Stimulated activated naive B cell treated with anti-CD40 and anti-IgM and Interleukin-4, amounts not matched to agents 10 μg/mL and 1 μg/mL and 100 μg/mL, for 72 hours (primary cell): Measurements from ENCODE around the gene RAB3IL1.

Experiments used
- ATAC-seq, 2 donors: fragments of 150-1000 bp; cut with Tn5 transposase; replicated peaks; 2 replicates each; pipeline ENCODE4 v1.10.0; 2021; ENCODE audit warnings: moderate library complexity in 1 of 2
- DNase-seq: peaks from one replicate; pipeline ENCODE4 v3.0.0; 2021
- H3K27ac Mint-ChIP-seq: one replicate; pipeline ENCODE4 v1.8.0; 2022; ENCODE audit warnings: mild to moderate bottlenecking, mixed read lengths
- H3K27me3 Mint-ChIP-seq, 2 donors: one replicate each; pipeline ENCODE4 v1.8.0; 2022; ENCODE audit warnings: mixed read lengths in 2 of 2
- H3K36me3 Mint-ChIP-seq, 2 donors: one replicate each; pipeline ENCODE4 v1.8.0; 2022; ENCODE audit warnings: mixed read lengths in 2 of 2, mild to moderate bottlenecking in 1 of 2
- H3K4me1 Mint-ChIP-seq, 2 donors: one replicate each; pipeline ENCODE4 v1.8.0; 2022; ENCODE audit warnings: mixed read lengths in 2 of 2, mild to moderate bottlenecking in 1 of 2
- H3K4me3 Mint-ChIP-seq, 2 donors: one replicate each; pipeline ENCODE4 v1.8.0; 2022; ENCODE audit warnings: mild to moderate bottlenecking in 2 of 2, mixed read lengths in 2 of 2, moderate library complexity in 1 of 2
- H3K9me3 Mint-ChIP-seq, 2 donors: one replicate each; pipeline ENCODE4 v1.8.0; 2022; ENCODE audit warnings: mixed read lengths in 2 of 2, mild to moderate bottlenecking in 1 of 2

RAB3IL1 gene

DNA sequence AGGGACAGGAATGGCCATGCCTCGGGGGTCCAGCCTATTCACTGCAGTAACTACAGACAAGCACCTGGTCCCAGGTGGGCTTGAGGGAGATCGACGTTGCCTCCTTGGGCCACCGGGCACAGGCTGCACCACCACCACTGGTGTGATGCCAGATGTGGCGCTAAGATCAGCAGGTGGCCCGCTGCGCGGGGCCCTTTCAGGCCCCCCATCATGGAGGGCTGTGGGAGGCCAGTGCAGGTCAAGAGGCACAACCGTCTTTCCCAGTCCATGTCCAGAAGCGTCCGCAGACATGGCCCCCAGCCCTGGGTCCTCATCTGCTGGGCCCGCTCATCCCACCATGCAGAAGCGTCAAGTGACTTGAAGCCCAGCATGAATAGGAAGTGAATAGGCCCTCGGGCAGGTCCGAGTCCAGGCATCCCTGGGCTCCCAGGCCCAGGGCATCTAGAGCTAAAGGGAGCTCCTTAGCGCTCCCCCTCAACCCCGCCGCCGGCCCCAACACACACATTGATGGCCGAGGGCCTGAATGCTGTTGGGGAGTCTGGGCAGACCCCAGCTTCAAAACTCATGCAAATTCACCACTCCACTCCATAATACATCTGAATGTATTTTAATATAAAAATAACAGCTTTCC is 44.3 kb downstream of the RAB3IL1 start:
- H3K4me1 Mint-ChIP-seq, result peaks cover 27 to 40% of the 10 kb centered on the region in 2 donors
- ATAC-seq, result no peak
- H3K4me3 Mint-ChIP-seq, result no peak overlapping the region
- no peak overlapping the region for H3K27ac Mint-ChIP-seq
- peaks cover 16 to 19% of the 10 kb centered on the region in 2 donors for H3K36me3 Mint-ChIP-seq
- no peaks in the 10 kb centered on the region for H3K27me3 Mint-ChIP-seq
- DNase-seq, result no peak
- no peaks in the 10 kb centered on the region for H3K9me3 Mint-ChIP-seq

DNA sequence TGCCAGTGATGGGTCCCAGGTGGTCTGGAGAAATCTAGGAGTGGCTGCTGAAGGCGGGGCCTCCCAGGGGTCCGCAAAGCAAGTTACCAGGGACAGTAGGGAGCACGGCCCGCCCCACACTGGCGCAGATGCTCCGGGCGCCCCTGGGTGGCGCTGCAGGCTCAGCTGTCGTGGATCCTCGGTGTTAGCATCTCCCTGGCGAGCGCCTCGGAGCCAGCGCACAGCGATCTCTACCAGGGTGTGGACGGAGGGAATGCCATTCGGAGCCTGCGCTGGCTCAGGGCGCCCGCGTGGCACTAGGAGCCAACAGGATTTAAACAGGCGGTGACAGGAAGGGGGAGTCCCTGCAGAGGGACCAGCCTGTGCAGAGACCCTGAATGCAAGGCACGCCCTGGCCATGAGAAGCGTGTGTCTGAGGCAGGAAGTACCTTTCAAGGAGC is 46.2 kb downstream of the RAB3IL1 start:
- DNase-seq (peak; percentile 67), ATAC-seq (peak; percentile 90 to 94)
- H3K4me3 Mint-ChIP-seq, result peak overlapping the region; percentile 69 to 73
- no peaks in the 10 kb centered on the region for H3K27me3 Mint-ChIP-seq
- H3K9me3 Mint-ChIP-seq, result no peaks in the 10 kb centered on the region
- H3K27ac Mint-ChIP-seq, result peak overlapping the region; percentile 28
- peaks cover 19 to 29% of the 10 kb centered on the region in 2 donors for H3K4me1 Mint-ChIP-seq
- peaks cover 10 to 16% of the 10 kb centered on the region in 2 donors for H3K36me3 Mint-ChIP-seq

DNA sequence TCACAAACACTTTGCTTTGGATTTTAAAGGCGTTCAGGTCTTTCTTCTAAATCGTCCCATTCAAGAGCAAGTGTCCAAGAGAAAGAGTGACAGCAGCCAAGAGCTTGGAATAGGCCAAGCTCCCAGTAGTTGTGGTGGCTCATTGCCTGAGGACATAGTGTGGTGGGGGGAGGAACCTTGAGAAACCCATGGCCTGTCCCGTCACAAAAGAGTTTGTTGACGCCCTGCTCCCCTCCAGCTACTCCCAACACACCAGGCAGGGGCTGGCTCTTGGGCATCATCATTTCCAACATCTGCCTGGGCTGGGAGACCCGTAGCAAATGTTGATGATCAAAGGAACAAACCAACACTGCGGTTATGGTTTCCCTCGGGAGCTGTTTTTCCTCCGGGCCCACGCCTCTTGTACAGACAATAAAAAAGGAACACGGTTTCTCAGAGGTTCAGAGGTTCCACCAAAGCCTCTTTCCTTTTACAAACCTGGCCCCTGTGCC is 46.8 kb downstream of the RAB3IL1 start:
- peak; percentile 2 for ATAC-seq
- Mint-ChIP-seq H3K36me3 (peaks cover 15 to 22% of the 10 kb centered on the region in 2 donors), H3K27me3 (no peaks in the 10 kb centered on the region), H3K27ac (peak overlapping the region; percentile 28), H3K4me3 (peak overlapping the region; percentile 69 to 73), H3K9me3 (no peaks in the 10 kb centered on the region), H3K4me1 (peaks cover 19 to 28% of the 10 kb centered on the region in 2 donors)
- DNase-seq, result no peak

DNA sequence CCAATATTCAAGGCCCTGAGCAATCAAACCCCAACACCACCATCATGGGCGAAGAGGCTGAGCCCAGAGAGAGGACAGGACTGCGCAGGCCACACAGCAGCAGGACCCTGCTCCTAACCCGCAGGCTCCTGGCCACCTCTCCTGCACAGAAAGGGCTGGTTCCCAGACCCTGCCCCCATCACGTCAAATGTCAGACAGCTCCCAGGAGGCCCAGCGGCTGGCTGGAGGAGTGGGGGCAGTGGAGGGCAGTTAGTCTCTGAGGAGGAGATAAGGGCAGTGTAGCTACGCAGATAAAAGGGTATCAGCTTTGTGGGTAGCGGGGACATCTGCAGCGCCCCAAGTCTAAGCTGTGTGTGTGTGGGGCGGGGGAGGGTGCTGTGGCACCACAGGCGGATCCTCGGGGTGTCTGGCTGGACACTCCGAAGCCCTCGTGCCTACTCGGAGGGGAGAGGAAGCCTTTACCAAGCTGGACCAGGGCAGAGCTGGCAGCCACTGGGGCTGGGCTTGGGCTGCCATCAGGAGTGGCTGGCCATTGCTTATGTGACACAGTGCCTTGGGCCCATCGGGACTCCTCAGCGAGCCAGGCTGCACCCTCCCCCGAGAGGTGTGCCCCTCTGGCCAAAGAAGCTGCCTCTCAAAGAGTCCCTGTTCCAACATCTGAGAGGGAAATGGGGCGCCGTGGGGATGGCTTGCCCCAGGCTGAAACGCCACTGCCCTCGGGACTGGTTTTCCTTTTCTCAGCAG is 47.5 kb downstream of the RAB3IL1 start:
- H3K9me3 Mint-ChIP-seq, result no peaks in the 10 kb centered on the region
- no peaks in the 10 kb centered on the region for H3K27me3 Mint-ChIP-seq
- DNase-seq (no peak), ATAC-seq (no peak)
- peaks cover 16 to 25% of the 10 kb centered on the region in 2 donors for H3K4me1 Mint-ChIP-seq
- H3K27ac Mint-ChIP-seq, result no peak overlapping the region
- H3K4me3 Mint-ChIP-seq, result no peak overlapping the region
- H3K36me3 Mint-ChIP-seq, result peaks cover 23 to 27% of the 10 kb centered on the region in 2 donors

DNA sequence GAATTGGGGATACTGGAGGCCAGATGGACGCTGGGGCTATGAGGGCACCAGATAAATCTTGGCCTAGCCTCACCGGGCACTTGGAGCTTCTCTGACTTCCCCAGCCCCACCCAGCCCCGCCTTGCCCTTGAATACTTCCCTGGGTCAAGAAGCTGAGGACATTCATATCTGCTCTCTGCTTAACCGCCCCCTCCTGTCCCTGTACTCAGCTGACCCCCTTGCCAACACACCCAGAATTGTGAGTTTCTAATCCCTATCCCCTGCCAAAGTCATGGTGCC is 48.0 kb downstream of the RAB3IL1 start:
- no peaks in the 10 kb centered on the region for H3K9me3 Mint-ChIP-seq
- H3K4me1 Mint-ChIP-seq, result peaks cover 16 to 23% of the 10 kb centered on the region in 2 donors
- no peak overlapping the region for H3K4me3 Mint-ChIP-seq
- no peak for ATAC-seq
- peaks cover 24 to 31% of the 10 kb centered on the region in 2 donors for H3K36me3 Mint-ChIP-seq
- H3K27me3 Mint-ChIP-seq, result no peaks in the 10 kb centered on the region
- DNase-seq, result no peak
- no peak overlapping the region for H3K27ac Mint-ChIP-seq

DNA sequence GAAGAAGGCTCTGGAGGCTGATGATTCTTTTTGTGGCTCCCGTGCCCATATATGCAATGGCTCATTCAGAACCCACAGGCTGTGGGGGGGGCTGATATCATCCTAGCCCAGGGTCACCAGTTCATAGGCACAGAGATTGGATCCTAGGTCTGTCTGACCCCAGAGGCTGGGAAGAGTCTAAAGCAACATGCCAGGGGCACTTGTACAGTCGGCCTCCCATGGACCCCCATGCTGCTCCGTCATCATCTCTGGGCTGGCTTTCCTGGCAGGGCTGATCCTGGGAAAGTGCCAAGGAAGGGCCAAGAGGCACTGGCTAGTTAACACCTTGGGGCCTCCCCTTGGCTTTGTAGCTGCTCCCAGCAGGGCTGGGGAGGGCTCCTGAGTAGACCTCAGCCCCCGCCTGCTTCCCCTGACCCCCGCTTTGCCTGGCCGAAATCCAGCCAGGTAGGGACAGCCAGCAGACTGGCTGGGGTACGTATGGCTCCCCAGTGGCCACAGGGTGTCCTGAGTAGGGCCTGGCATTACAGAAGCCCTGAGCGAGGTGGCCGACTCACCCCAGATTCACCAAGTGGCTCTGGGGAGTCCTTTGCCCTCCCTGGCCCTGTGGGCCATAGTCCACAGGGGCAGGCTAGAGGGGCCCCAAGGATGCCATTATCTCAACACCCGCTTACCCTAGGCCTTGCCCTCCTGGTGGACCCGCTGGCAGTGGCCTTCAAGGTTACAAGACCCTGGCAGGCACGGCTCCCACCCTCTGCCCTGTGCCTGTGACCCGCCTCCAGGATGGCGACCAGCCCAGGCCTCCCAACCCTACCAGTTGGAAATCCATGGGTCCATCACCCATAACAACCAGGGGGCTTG is 48.6 kb downstream of the RAB3IL1 start:
- H3K36me3 Mint-ChIP-seq, result peaks cover 26 to 29% of the 10 kb centered on the region in 2 donors
- H3K27me3 Mint-ChIP-seq, result no peaks in the 10 kb centered on the region
- peak overlapping the region; percentile 76 for H3K27ac Mint-ChIP-seq
- no peaks in the 10 kb centered on the region for H3K9me3 Mint-ChIP-seq
- ATAC-seq, result no peak
- H3K4me1 Mint-ChIP-seq, result peaks cover 13 to 18% of the 10 kb centered on the region in 2 donors
- H3K4me3 Mint-ChIP-seq, result no peak overlapping the region
- no peak for DNase-seq

DNA sequence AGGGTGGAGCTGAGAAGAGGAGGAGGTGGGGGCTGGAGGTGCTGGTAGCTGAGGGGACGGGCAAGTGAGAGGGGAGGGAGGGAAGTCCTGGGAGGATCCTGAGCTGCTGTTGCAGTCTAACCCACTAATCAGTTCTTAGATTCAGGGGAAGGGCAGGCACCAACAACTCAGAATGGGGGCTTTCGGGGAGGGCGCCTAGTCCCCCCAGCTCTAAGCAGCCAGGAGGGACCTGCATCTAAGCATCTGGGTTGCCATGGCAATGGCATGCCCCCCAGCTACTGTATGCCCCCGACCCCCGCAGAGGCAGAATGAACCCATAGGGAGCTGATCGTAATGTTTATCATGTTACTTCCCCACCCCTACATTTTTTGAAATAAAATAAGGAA is 50.4 kb downstream of the RAB3IL1 start:
- DNase-seq (no peak), ATAC-seq (no peak)
- H3K27me3 Mint-ChIP-seq, result no peaks in the 10 kb centered on the region
- H3K4me3 Mint-ChIP-seq, result no peak overlapping the region
- H3K27ac Mint-ChIP-seq, result peak overlapping the region; percentile 20
- H3K36me3 Mint-ChIP-seq, result peaks cover 34 to 44% of the 10 kb centered on the region in 2 donors
- peaks cover 13 to 18% of the 10 kb centered on the region in 2 donors for H3K4me1 Mint-ChIP-seq
- H3K9me3 Mint-ChIP-seq, result no peaks in the 10 kb centered on the region

DNA sequence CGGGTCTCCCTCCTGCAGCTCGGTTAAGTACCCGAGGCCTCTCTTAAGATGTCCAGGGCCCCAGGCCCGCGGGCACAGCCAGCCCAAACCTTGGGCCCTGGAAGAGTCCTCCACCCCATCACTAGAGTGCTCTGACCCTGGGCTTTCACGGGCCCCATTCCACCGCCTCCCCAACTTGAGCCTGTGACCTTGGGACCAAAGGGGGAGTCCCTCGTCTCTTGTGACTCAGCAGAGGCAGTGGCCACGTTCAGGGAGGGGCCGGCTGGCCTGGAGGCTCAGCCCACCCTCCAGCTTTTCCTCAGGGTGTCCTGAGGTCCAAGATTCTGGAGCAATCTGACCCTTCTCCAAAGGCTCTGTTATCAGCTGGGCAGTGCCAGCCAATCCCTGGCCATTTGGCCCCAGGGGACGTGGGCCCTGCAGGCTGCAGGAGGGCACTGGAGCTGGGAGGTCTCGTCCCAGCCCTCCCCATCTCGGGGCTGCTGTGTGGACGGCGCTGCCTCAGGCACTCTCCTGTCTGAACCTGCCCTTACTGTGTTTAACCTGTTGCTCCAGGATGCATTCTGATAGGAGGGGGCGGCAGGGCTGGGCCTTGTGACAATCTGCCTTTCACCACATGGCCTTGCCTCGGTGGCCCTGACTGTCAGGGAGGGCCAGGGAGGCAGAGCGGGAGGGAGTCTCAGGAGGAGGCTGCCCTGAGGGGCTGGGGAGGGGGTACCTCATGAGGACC is 51.0 kb downstream of the RAB3IL1 start:
- no peak for ATAC-seq
- H3K4me3 Mint-ChIP-seq, result no peak overlapping the region
- H3K9me3 Mint-ChIP-seq, result no peaks in the 10 kb centered on the region
- peaks cover 13 to 17% of the 10 kb centered on the region in 2 donors for H3K4me1 Mint-ChIP-seq
- no peak for DNase-seq
- H3K27me3 Mint-ChIP-seq, result no peaks in the 10 kb centered on the region
- peak overlapping the region; percentile 20 for H3K27ac Mint-ChIP-seq
- peaks cover 40 to 50% of the 10 kb centered on the region in 2 donors for H3K36me3 Mint-ChIP-seq

DNA sequence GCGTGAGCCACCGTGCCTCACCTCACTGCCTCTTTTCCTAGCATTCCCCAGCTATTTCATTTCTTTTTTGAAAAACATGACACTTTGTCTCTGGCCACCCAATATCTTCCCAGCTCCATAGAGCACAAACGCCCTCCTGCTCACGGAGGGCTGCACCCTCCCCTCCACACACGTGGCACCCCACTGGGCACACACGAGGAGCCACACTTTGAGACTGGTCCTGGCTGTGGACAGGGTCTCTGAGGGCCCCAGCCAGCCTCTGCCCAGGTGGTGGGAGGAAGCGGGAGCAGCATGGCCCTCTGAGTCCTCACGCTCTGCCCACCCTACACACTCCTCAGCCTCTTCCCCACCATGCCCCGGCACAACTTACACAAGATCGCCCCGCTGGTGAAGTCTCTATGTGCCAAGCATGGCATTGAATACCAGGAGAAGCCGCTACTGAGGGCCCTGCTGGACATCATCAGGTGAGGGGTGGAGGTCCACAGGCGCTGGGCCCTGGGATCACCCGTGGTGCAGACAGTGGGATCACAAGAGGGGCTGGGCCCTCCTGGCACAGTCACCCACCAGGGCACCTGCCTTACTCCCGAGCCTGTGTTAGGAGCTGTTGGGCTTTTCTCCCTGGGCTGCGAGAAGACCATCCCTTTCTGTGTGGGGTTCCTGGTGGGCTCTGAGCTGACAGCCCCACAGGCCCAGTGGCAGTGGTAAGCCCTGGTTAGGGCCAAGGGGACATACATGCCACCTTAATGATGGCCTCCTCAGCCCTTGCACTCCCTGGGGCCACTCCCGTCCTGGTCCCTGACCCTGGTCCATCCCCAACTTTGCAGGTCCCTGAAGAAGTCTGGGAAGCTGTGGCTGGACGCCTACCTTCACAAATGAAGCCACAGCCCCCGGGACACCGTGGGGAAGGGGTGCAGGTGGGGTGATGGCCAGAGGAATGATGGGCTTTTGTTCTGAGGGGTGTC is 52.3 kb downstream of the RAB3IL1 start:
- peak overlapping the region in 1 of 2 donors; percentile 36 for H3K4me3 Mint-ChIP-seq
- H3K27ac Mint-ChIP-seq, result no peak overlapping the region
- no peaks in the 10 kb centered on the region for H3K27me3 Mint-ChIP-seq
- H3K36me3 Mint-ChIP-seq, result peaks cover 46 to 63% of the 10 kb centered on the region in 2 donors
- no peak for DNase-seq
- H3K4me1 Mint-ChIP-seq, result peaks cover 3 to 5% of the 10 kb centered on the region in 2 donors
- ATAC-seq, result no peak
- no peaks in the 10 kb centered on the region for H3K9me3 Mint-ChIP-seq

DNA sequence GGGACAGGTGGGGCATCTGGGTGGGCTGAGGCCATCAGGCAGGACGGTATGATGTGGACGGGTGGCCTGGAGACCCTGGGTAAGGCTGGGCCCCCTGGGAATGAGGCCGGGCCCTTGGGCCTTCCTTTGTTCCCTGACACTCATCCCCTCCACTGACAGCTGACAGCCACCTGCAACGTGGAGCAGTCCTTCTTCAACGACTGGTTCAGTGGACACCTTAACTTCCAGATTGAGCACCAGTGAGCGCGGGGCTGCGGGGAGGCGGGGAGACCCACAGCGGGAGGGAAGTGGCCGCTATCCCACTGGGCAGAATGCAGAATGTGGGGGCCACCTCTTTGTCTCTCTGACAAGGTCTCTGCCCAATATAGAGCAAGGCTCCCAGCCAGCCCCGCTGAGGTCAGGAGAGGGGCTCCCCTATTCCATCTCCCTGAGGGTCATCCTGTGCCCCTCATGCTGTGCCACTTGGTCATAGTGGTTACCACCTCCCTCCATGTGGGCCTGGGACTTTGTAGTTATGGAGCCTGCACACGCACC is 53.8 kb downstream of the RAB3IL1 start:
- DNase-seq, result no peak
- Mint-ChIP-seq H3K36me3 (peaks cover 59 to 77% of the 10 kb centered on the region in 2 donors), H3K4me3 (no peak overlapping the region), H3K9me3 (no peaks in the 10 kb centered on the region), H3K4me1 (peaks cover 3 to 5% of the 10 kb centered on the region in 2 donors), H3K27me3 (no peaks in the 10 kb centered on the region), H3K27ac (no peak overlapping the region)
- no peak for ATAC-seq

DNA sequence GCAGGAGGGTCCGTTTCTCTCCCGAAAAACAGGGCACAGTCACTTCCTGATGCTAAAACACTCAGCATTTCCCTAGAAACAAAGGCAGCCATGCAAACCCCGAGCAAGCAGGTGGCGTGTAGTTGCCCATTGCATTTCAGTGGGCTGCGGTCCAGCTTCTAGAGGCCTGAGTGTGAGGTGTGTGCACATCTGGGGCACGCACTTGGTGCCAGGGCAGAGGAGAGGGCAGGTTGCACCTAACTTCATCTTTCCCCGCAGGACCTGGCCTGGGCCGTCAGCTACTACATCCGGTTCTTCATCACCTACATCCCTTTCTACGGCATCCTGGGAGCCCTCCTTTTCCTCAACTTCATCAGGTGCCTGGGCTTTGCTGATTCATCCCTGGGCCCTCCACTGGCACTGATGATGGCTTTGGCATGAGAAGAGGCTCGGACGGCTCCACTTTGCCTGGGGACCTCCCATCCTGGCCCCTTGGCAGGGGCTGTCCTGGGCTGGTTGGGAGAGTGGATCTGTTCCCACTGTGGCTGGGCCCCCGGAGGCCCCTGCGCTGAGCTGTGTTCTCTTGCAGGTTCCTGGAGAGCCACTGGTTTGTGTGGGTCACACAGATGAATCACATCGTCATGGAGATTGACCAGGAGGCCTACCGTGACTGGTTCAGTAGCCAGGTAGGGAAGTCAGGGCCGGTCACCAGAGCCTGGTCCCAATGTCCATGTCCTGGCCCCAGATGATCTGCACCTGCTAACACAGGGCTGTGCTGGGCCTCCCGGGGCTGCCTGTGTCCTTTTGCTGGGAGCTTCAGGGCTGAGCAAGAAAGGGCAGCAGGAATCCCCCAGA is 54.4 kb downstream of the RAB3IL1 start:
- no peaks in the 10 kb centered on the region for H3K27me3 Mint-ChIP-seq
- H3K4me3 Mint-ChIP-seq, result no peak overlapping the region
- no peak for DNase-seq
- no peaks in the 10 kb centered on the region for H3K9me3 Mint-ChIP-seq
- ATAC-seq, result no peak
- peak overlapping the region; percentile 27 for H3K27ac Mint-ChIP-seq
- peaks cover 2 to 5% of the 10 kb centered on the region in 2 donors for H3K4me1 Mint-ChIP-seq
- peaks cover 61 to 77% of the 10 kb centered on the region in 2 donors for H3K36me3 Mint-ChIP-seq

DNA sequence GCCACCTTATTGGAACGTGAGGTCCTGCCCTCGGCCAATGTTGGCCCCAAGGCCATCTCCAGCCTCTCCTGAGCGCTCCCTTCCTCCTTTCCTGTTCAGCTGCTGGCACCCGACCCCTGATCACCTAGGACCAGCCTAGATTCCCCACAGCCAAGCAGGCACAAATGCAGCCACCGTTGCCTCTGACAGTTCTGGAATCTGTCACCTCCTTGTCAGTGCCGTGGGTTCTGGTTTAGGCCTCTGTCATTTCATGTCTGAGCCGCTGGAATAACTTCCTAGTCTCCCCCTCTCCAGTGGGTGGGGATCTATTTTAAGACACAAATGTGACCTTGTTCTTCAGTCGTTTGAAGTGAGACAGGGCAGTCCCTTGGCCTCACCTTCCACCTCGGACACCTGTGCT is 55.7 kb downstream of the RAB3IL1 start:
- Mint-ChIP-seq H3K36me3 (peaks cover 67 to 80% of the 10 kb centered on the region in 2 donors), H3K4me3 (no peak overlapping the region), H3K9me3 (no peaks in the 10 kb centered on the region), H3K4me1 (peaks cover 2 to 5% of the 10 kb centered on the region in 2 donors), H3K27me3 (no peaks in the 10 kb centered on the region), H3K27ac (no peak overlapping the region)
- ATAC-seq (no peak), DNase-seq (no peak)
